ENCODE data around the gene FABP3.

DNA sequence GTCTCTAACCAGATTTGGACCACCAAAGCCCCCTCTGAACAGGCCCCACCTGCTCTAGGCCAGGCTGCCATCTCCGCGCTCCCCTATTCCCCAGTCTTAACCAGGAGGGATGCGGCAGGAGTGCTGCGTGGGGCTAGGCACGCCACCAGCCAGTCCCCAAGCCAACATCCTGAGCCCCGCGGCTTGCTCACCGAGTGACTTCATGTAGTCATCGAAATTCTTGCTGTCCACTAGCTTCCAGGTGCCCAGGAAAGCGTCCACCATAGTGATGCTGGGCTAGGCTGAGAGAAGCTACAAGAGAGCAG, 173 bp downstream of the FABP3 start:
- no peak for TF ChIP-seq POLR2A (IDR thresholded peaks at IDR 0.05)
- no peak for TF ChIP-seq CTCF (IDR thresholded peaks at IDR 0.05)

Data from adrenal gland (tissue), 5 donors.